Right lung (tissue), 10 donors: Measurements from ENCODE around the gene CNIH1. TPM values are rescaled to one million over a fixed set of nuclear protein-coding genes. Genes with fewer than 3 reads are reported as not detected.
A peak's percentile ranks its signal among the peaks of the same experiment; 100 is the strongest.

Experiments used
- DNase-seq, 2 donors: peaks; one replicate each; pipeline ENCODE4 v3.0.0-alpha.2; 2013
- long read RNA-seq, 8 donors: transcript quantifications; one replicate each; lab custom pipeline, GENCODE V29; 2026
- polyA plus RNA-seq, 5 donors: library from polyadenylated mRNA; unstranded; fragments of 120-200 nt; gene quantifications; one replicate each; pipeline versions ENCODE4 v1.2.1 to v1.2.3, GENCODE V29; 2013; ENCODE audit warnings: inconsistent platforms in 1 of 5, low replicate concordance in 1 of 5; ENCODE audit not compliant: insufficient read length in 5 of 5, insufficient read depth in 1 of 5

CNIH1 gene
- 100 to 1,000 TPM; 115 to 163 (median 141) TPM for polyA plus RNA-seq
- long read RNA-seq, donor 1, full-length matches to known transcripts: 71 of 78 reads
- long read RNA-seq, donor 1, partial matches to known transcripts: 7 of 78 reads
- long read RNA-seq, donor 1, other reads (novel, unspliced or antisense): 0 of 78 reads
- long read RNA-seq, donor 2, full-length matches to known transcripts: 43 of 43 reads
- long read RNA-seq, donor 2, partial matches to known transcripts: 0 of 43 reads
- long read RNA-seq, donor 2, other reads (novel, unspliced or antisense): 0 of 43 reads
- long read RNA-seq, donor 3, full-length matches to known transcripts: 56 of 61 reads
- long read RNA-seq, donor 3, partial matches to known transcripts: 5 of 61 reads
- long read RNA-seq, donor 3, other reads (novel, unspliced or antisense): 0 of 61 reads
- long read RNA-seq, donor 4, full-length matches to known transcripts: 34 of 34 reads
- long read RNA-seq, donor 4, partial matches to known transcripts: 0 of 34 reads
- long read RNA-seq, donor 4, other reads (novel, unspliced or antisense): 0 of 34 reads
- long read RNA-seq, donor 5, full-length matches to known transcripts: 93 of 108 reads
- long read RNA-seq, donor 5, partial matches to known transcripts: 15 of 108 reads
- long read RNA-seq, donor 5, other reads (novel, unspliced or antisense): 0 of 108 reads
- long read RNA-seq, donor 6, full-length matches to known transcripts: 71 of 71 reads
- long read RNA-seq, donor 6, partial matches to known transcripts: 0 of 71 reads
- long read RNA-seq, donor 6, other reads (novel, unspliced or antisense): 0 of 71 reads
- long read RNA-seq, donor 7, full-length matches to known transcripts: 34 of 34 reads
- long read RNA-seq, donor 7, partial matches to known transcripts: 0 of 34 reads
- long read RNA-seq, donor 7, other reads (novel, unspliced or antisense): 0 of 34 reads
- long read RNA-seq, donor 8, full-length matches to known transcripts: 32 of 32 reads
- long read RNA-seq, donor 8, partial matches to known transcripts: 0 of 32 reads
- long read RNA-seq, donor 8, other reads (novel, unspliced or antisense): 0 of 32 reads

DNA sequence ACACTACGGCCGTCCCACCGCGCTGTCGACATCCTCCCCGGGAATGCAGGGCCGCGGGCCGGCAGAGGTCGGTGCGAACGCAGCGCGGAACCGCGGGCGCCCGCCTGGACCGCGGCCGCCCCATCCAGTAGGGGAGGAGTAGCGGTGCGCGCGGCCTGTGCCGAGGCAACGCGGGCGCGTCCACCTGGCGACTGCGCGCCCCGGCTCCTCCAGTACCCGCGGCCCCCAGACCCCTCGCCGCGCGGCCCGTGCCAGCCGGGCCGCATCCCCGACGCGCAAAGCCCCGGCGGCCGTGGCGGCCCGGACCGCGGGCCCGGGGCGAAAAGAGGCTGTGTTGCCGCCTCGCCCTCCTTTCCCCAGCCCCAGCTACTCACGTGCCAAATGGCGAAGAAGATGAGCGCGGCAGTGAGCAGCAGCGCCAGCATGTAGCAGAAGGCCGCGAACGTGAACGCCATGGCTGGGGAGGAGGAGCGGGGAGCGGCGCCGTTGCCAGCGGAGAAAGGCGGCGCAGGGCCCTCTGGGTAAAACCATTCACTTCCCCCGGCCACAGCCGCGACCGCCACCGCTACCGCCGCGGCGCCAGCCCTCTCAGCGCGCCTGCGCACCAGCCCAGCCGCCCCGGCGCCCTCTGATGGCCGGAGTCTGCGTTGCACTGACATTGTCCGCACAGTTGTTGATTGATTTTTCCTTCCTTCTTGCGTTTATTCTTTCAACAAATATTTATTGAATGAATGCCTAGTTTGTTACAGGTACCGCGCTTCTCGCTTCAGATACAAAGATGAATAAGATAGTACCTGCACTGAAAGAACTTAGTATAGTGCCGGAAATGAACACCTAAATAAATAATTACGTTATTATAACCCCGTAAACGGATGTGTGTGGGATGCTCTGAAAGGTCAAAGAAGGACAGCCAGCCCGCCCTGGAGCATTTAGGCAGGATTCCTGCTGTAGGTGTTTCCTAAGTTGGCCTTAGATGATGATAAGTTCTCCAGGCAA, at the start of gene CNIH1:
TSS of gene CNIH1 (minus strand) at position 502 of the 996 bp plus-strand sequence. CDS start at position 455, 47 bp downstream.
- DNase-seq: peak; percentile 94

GRCh38 chr14:54490445-54491175, 49.4 kb upstream of the CNIH1 start:
- DNase-seq: no peak

- no peak for DNase-seq
Observed at GRCh38 chr14:54489731-54490444, 48.7 kb upstream of the CNIH1 start.

GRCh38 chr14:54489318-54489683, 48.1 kb upstream of the CNIH1 start:
- DNase-seq: no peak

- DNase-seq: peak; percentile 91 to 92
Observed at GRCh38 chr14:54488646-54489317, 47.6 kb upstream of the CNIH1 start, which contains the start of gene GMFB. Gene GMFB (minus strand): TSS chr14:54488980. CDS start chr14:54488927, 53 bp downstream.

- DNase-seq: no peak
Observed at GRCh38 chr14:54488318-54488645, 47.1 kb upstream of the CNIH1 start.

GRCh38 chr14:54487771-54488170, 46.6 kb upstream of the CNIH1 start:
- no peak for DNase-seq

DNA sequence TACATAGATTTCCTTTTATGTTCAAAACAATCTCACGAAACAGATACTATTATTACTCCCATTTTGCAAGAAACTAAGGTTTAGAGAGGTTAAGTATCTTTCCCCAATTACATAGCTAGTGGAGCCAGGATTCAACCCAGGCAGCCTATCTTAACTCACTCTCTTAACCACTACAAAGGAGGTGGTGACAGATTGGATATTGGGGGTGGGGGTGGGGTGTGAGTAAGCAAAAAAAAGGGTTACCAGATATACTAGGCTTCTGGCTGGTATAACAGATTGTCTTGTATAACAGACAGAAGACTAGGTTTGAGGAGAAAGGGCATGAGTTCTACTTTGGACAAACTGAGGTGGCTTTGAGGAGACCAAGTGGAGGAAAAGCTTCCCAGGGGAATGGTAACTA, 45.5 kb upstream of the CNIH1 start:
- no peak for DNase-seq

GRCh38 chr14:54483846-54484245, 42.7 kb upstream of the CNIH1 start:
- DNase-seq: no peak

GRCh38 chr14:54483073-54483745, 42.0 kb upstream of the CNIH1 start:
- no peak for DNase-seq

GRCh38 chr14:54481695-54482094, 40.5 kb upstream of the CNIH1 start:
- DNase-seq: no peak

GRCh38 chr14:54480830-54481562, 39.8 kb upstream of the CNIH1 start:
- DNase-seq: no peak

DNA sequence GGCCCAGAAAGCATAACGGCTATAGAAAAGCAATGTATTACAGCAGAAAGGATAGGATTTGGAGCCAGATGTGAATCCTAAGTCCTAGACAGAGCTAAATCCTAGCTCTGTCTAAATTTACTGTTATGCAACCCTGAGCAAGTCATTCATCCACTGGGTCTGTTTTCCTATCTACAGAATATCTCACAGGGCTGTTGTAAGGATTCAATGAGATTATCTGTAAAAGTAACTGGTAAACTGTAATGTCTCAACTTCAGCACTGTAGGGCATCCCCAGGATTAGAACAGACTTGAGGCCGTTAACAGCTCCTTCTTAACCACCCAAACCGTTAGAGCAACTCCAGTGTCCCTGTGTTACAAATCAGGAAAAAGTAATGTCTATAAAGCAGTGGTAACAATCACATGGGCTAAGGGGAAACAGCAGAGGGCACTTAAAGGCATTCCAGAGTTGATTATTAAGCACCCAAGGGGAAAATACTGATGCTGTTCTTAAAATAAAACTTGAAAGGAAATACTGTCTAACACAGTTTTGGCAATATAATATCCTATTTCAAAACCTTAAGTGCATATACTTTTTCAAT, 37.6 kb upstream of the CNIH1 start:
- no peak for DNase-seq

DNA sequence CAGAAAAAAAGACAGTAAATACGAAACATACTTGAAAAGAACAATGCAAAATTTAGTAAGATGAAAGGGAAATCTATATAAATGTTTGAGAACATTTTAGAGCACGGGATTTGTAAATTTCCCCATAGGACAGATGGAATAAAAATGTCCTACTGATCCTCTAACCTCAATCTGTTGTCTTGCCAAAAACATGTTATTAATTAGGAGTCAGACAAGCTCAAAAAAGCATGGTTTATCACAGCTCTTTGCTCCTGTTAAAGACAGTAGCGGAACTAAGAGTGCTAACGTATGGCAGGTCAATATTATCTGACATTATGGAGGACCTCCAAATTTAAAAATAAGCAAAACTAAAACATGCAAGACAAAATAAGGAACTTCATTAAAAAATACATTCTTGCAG, 34.7 kb upstream of the CNIH1 start:
- DNase-seq: no peak

DNA sequence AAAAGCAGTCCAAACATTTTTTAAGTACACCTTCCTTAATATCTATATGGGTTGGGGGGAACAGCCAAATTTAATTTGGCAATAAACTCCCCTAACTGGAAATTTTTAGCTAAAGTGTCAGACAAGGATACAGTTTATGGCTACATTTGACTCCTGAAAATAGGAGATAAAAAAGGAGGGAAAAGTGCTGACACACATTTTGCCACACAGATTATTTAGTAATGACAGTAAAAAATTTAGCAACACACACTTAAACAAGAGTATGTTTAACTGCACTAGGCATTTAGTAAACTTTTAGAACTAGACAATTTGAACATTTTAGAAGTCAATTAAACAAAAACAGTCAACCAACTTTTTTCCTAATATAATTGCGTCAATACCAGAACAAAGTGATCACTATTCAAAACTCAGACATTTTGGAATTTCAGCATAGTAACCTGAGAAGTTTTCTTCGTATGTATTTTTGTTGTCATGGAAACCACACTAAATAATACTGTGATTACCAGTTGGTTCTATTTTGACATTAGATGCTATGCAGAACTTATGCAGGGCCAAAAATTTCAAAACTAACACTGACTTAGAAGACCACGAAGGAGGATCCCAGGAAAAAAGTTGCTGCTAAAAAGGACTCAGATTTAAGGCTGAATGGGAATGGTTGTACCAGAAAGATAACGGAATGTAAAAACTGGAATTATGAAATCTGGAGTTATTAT, 34.2 kb upstream of the CNIH1 start:
- peak in 1 of 2 donors; percentile 6 for DNase-seq

DNA sequence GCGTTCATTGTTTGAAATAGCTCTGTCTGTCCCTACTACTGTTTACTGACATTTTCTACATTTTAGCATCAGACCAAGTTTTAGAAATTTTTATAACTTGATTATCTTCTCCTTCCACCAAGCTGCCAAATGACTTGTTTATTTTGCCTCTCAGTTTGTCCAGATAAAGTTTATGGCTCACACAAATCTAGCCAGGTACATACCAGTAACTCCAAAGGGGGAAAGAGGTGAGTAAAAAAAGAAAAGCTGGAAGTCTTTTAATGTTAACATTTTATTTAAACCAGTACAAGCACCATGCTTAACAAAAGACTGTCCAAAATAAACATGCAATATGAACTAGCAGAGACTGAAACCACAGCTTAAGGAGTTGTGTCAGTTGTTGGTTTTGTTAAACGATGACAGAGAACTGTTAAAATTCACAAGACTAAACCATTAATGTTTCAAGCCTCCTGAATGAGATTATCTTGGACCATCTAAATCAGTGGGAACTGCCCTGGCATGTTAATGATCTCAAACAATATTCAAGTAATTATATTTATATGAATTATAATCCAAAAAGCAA, 33.1 kb upstream of the CNIH1 start:
- DNase-seq: no peak
